ENCODE measurements around the gene RCC2.

Gene RCC2

DNA sequence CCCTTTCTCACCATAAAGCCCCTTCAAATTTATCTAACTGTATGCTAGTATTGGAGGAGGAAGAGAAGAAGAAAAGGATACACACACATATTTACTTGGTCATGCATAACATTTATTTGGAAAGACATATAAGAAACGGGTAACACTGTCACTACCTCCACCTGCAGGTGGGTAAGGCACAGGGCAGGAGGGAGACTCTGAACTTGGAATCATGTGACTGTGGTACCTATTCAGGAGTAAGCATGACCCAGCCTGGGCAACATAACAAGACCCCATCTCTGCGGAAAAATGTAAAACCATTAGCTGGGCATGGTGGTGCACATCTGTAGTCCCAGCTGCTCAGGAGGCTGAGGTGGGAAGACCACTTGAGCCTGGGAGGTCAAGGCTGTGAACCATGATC, 68.9 kb downstream of the RCC2 start:
- DNase-seq, result no peak

DNA sequence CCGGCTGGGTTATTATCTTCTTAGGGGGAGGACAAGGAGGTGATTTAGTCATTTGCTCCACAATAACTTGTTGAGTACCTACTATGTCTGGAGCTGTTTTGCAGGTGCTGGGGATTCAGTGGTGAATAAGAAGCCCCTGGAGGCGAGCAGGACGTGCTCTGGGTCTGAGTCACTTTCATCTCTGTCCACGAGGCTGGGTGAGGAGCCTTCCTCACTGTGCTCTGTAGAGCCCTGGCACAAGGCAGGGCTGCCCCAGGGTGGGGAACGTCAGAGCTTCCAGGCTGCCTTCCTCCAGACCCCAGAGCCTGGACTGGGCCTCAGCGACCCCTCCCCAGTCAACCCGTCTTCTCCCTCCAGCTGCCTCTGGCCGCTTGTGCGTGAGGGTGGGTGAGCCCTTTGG, 70.0 kb downstream of the RCC2 start:
- no peak for DNase-seq

DNA sequence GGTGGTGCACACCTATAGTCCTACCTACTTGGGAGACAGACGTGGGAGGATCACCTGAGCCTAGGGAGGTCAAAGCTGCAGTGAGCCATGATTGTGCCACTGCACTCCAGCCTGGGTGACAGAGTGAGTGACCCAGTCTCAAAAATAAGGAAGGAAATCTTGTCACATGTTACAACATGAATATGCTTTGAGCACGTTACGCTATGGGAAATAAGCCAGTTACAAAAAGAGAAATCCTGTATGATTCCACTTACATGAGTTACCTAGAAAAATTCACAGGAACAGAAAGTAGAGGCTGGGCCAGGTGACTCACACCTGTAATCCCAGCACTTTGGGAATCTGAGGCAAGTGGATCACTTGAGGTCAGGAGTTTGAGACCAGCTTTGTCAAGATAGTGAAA, 74.2 kb downstream of the RCC2 start:
- DNase-seq, result no peak

DNA sequence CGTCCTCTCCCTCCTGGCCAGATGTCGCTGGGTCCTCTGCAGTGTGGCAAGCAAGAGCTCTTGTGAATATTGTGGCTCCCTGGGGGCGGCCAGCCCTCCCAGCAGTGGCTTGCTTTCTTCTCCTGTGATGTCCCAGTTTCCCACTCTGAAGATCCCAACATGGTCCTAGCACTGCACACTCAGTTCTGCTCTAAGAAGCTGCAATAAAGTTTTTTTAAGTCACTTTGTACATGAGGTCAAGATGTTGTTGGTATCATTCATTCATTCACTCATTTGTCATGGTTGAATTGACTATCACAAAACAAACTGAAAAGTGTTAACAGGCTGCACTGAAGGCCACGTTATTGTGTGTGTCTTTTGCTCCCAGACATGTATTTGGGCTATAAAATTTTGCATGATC, 75.7 kb downstream of the RCC2 start:
- no peak for DNase-seq

DNA sequence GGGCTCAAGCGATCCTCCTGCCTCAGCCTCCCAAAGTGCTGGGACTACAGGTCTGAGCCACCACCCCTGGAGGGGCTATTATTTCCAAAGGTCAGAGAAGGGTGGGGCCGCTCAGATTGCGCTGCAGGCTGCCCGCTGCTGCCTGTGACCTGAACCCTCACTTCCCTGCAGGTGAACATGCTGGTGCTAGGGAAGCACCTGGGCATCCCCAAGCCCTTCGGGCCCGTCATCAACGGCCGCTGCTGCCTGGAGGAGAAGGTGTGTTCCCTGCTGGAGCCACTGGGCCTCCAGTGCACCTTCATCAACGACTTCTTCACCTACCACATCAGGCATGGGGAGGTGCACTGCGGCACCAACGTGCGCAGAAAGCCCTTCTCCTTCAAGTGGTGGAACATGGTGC, 76.1 kb downstream of the RCC2 start:
- no peak for DNase-seq

DNA sequence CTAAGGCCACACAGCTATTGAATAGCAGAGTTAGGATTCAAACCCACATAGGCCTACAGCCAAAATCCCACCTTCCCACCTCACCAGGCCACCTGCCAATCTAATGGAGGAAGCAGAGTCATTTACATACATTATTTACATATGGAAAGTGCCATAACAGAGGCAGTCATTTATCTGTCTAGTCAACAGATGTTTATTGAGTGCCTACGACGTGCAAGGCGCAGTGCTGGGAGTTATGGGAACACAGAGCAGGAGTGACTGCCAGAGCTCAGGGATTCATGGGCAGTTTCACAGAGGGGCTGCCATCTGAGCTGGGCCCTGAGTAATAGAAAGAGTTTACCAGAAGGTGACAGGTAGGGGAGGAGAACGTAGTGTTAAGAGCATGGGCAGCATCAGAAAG, 77.8 kb downstream of the RCC2 start:
- DNase-seq, result no peak

DNA sequence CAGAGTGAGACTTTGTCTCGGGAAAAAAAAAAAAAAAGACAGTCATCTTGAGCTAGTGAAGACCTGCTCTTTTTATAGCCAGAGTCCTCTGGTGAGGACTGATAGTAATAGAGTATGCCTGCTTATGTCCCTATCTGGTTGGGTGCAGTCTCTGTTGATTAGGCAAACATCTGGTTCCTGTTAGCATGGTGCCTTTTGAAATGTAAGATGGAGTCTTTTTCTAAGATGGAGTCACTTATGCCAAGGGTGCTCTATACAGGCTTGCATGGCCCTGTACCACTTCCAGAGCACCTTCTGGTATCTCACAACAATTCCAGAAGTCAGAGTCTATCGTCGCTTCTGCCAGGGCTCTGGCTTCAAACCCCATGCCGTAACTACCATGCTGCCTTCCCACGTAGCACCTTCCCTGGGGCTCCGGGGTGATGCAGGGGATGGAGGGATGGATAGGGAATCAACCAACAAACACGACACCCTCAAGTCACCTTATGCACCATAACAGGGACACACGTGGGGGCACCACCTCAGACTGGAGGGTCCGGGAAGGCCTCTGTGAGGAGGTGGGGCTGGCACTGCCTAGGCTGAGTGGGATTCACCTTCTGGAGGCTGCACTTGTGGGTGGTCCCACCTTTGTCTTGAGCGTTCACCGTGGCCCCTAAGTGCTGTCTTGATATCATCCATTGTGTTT, 79.1 kb downstream of the RCC2 start:
- no peak for DNase-seq

DNA sequence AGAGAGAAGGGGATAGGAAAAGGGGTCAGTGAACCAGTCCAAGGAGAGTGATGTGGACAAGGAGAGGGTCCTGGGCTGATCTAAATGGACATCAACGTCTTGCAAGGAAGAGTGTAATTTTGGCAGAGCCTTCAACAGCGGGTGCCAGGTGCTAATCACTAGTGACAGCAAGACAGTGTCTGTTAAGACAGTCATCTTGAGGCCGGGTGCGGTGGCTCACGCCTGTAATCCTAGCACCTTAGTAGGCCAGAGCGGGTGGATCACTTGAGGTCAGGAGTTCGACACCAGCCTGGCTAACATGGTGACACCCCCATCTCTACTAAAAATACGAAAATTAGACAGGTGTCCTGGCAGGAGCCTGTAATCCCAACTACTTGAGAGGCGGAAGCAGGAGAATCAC, 79.7 kb downstream of the RCC2 start:
- no peak for DNase-seq

DNA sequence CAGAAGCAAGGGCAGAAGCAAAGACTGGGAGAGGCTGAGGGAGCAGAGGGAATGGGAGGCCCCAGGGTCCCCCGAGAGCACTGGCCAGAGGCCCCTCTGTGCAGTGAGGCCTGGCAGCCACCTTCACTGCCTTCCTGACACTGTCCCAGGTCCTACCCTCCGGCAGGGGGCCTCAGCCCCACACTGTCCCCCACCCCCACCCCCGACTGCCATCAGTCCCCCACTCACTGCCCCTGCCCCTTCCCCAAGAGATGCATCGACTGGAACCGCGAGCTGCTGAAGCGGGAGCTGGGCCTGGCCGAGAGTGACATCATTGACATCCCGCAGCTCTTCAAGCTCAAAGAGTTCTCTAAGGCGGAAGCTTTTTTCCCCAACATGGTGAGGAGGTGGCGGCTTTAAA, 80.4 kb downstream of the RCC2 start:
- no peak for DNase-seq

DNA sequence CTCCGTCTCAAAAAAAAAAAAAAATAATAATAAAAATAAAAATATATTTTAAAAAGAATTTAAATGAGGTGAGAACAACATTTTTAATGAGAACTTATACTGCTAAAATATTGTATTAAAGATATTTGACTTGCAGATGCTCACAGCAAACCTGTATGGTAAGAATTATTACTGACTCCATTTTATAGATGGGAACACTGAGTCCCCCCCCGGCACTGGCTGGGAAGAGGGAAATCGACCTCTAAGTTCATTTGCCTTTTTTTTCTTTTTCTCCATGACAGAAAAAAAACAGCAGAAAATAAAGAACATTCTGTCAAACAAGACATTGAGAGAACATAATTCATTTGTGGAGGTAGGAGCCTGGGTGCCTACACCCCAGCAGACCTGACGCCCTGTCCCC, 80.9 kb downstream of the RCC2 start:
- DNase-seq, result no peak

Measured in activated CD4-positive, CD25-positive, alpha-beta regulatory T cell treated with anti-CD3 and anti-CD28 coated beads, Interleukin-2, amount 50 U/mL, for 72 hours (primary cell).